Adrenal gland (tissue), 12 donors: ENCODE results near the gene HAUS1. TPM values are rescaled to one million over a fixed set of nuclear protein-coding genes. Genes with fewer than 3 reads are reported as not detected.
A peak's percentile ranks its signal among the peaks of the same experiment; 100 is the strongest.

Source experiments
- DNase-seq, 7 donors: peaks; one replicate each; pipeline ENCODE4 v3.0.0-alpha.2; 2019 to 2020
- H3K27ac ChIP-seq, 5 donors: fragments of 200-600 bp; sonication (generic) in 4 of 5; 1 replicate in 3 of 5; 2 replicates in 2 of 5; pipeline versions ENCODE4 v1.5.1 to v1.8.0; 2016 to 2020; ENCODE audit warnings: mild to moderate bottlenecking in 1 of 5
- H3K27me3 ChIP-seq: fragments of 200-600 bp; 2 replicates; pipeline ENCODE4 v1.8.0; 2021
- H3K36me3 ChIP-seq, 2 donors: fragments of 200-600 bp; replicated peaks in 1 of 2; 1 replicate in 1 of 2; 2 replicates in 1 of 2; pipeline versions ENCODE4 v1.5.1 to v1.8.0; 2018 to 2022
- H3K4me1 ChIP-seq, 2 donors: fragments of 200-600 bp; replicated peaks in 1 of 2; 1 replicate in 1 of 2; 2 replicates in 1 of 2; pipeline versions ENCODE4 v1.5.1 to v1.8.0; 2018 to 2021
- H3K4me3 ChIP-seq, 4 donors: fragments of 200-600 bp; sonication (generic) in 3 of 4; one replicate each; pipeline ENCODE4 v1.5.1; 2016 to 2018
- H3K9me3 ChIP-seq, 3 donors: fragments of 200-600 bp; sonication (generic) in 1 of 3; replicated peaks in 1 of 3; 1 replicate in 2 of 3; 2 replicates in 1 of 3; pipeline versions ENCODE4 v1.5.1 to v1.8.0; 2016 to 2021
- POLR2A ChIP-seq, 2 donors: fragments of 450-650 bp; IDR thresholded peaks; one replicate each; pipeline ENCODE4 v1.6.1; 2017; ENCODE audit warnings: antibody characterized with exemption in 2 of 2, mild to moderate bottlenecking in 2 of 2, moderate library complexity in 1 of 2
- WGBS, 4 donors: extraction: QIAGEN DNeasy Blood & Tissue Kit in 2 of 4; methylation state at CpG; one replicate each; pipeline versions ENCODE4 v1.1.5 to v1.1.7; 2013 to 2017; 5-methylcytosine and 5-hydroxymethylcytosine counted together
- intact Hi-C, 2 donors: fragments of 100-400 bp; cut with DNase I; formaldehyde crosslinking; loops; one replicate each; pipeline versions ENCODE4 v1.14.1 to v1.15.0; 2022 to 2023
- polyA plus RNA-seq, 3 donors: library from polyadenylated mRNA; stranded (reverse); fragments of 200-250 nt in 2 of 3; fragments of 350-450 nt in 1 of 3; fragmentation: Illumina TruSeq in 1 of 3; extraction: RNeasy Lipid Tissue Mini Kit (QIAGEN cat#74804) in 1 of 3; gene quantifications; one replicate each; pipeline ENCODE4 v1.2.3, GENCODE V29; 2013 to 2014
- total RNA-seq, 9 donors: library from RNA; depleted of rRNA in 4 of 9; stranded (reverse); fragments of >200 nt in 4 of 9; fragments of 120-200 nt in 1 of 9; fragmentation: NEBNext Ultra II Directional in 1 of 9; extraction: Animal tissue kit (Norgen Biotek cat#: 25700) in 1 of 9; gene quantifications; one replicate each; pipeline versions ENCODE4 v1.1.0 to v1.2.4, GENCODE V29; 2013 to 2023
- TF ChIP-seq, protein P1 (sequence below), 6 experiments: fragments of 450-650 bp in 4 of 6; fragments of 200-600 bp in 2 of 6; sonication (generic) in 1 of 6; IDR thresholded peaks; 1 replicate in 5 of 6; 2 replicates in 1 of 6; pipeline versions ENCODE4 v1.5.1 to v1.8.0; 2016 to 2021; ENCODE audit warnings: antibody characterized with exemption in 6 of 6, mild to moderate bottlenecking in 2 of 6, moderate library complexity in 1 of 6
- donor health status: healthy with polysubstance abuse.
- donor health status: Bipolar disorder and iron deficiency.
- donor health status: DM: yes; HTN: yes; CAD: no.
- donor health status: DM: no; HTN: no; CAD: no.
- donor health status: DM: no; HTN: no; CAD: no.
- donor health status: DM: yes; HTN: yes; CAD: no.

HAUS1 gene
- total and polyA plus RNA-seq, 12 donors: 12.2 to 42.9 (median 17.2) TPM

DNA sequence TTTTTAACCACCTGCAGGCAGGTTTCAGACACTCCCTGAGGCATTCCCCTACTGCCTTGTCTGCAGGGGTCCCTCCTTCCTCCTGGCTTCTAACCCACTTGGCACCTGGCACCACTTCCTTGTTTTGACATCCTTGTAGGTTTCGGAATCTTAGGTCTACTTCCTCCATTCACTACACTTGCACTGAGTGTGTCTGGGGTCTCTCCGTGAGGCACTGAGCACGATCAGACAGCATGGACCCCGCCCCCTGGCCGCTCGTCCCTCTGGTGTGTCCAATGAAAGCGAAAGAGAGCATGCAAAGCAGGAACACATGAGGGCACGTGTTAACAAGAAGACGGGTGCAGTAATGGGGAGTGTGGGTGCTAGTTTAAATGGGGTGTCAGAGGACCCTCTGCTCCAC, 63.8 kb downstream of the HAUS1 start:
- no peaks in the 10 kb centered on the region for H3K9me3 ChIP-seq
- intact Hi-C loops: no loop called here
- TF ChIP-seq, protein P1, sequence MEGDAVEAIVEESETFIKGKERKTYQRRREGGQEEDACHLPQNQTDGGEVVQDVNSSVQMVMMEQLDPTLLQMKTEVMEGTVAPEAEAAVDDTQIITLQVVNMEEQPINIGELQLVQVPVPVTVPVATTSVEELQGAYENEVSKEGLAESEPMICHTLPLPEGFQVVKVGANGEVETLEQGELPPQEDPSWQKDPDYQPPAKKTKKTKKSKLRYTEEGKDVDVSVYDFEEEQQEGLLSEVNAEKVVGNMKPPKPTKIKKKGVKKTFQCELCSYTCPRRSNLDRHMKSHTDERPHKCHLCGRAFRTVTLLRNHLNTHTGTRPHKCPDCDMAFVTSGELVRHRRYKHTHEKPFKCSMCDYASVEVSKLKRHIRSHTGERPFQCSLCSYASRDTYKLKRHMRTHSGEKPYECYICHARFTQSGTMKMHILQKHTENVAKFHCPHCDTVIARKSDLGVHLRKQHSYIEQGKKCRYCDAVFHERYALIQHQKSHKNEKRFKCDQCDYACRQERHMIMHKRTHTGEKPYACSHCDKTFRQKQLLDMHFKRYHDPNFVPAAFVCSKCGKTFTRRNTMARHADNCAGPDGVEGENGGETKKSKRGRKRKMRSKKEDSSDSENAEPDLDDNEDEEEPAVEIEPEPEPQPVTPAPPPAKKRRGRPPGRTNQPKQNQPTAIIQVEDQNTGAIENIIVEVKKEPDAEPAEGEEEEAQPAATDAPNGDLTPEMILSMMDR (IDR thresholded peaks at IDR 0.05): no peak
- TF ChIP-seq POLR2A (IDR thresholded peaks at IDR 0.05): no peak
- no peak overlapping the region for H3K27ac ChIP-seq
- DNase-seq: peak in 3 of 7 donors; percentile 9 to 52 (median 27)
- peaks cover 1 to 2% of the 10 kb centered on the region in 2 donors for H3K4me1 ChIP-seq
- no peaks in the 10 kb centered on the region for H3K27me3 ChIP-seq
- no peaks in the 10 kb centered on the region for H3K36me3 ChIP-seq
- WGBS, 4 donors: 60 to 67% (median 64%) methylated on average over 9 of the region's 9 CpGs
- no peak overlapping the region for H3K4me3 ChIP-seq

DNA sequence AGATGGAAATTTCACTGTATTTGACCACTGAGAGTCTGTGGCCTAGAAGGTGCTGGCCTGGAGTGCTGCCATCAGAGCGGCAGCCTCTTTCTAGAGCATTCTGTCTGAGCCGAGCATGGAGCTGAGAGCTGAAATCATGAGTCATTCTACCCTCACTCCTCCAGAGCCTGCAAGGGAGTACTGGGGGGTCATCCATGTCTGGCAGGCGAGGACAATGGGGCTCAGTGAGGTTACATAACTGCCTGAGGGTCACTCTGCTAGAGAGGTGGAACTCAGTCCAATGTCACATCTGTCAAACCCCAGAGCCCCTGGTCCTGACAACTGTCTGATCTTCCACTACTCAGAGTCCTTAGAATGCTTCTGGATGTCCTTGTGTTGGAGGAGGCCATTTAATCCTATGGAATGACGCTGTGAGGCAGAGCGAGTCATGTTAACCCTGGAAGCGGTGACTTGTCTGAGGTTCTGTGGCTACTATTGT, 65.3 kb downstream of the HAUS1 start:
- intact Hi-C loops: no loop called here
- peak; percentile 20 to 55 (median 39) for DNase-seq
- WGBS, 4 donors: 37 to 63% (median 57%) methylated on average over 2 to 6 of the region's 6 CpGs
- Histone ChIP-seq H3K4me3 (no peak overlapping the region), H3K27me3 (no peaks in the 10 kb centered on the region), H3K4me1 (peaks cover 4% of the 10 kb centered on the region in 2 donors), H3K27ac (no peak overlapping the region), H3K9me3 (no peaks in the 10 kb centered on the region), H3K36me3 (no peaks in the 10 kb centered on the region)
- TF ChIP-seq POLR2A (IDR thresholded peaks at IDR 0.05): no peak
- TF ChIP-seq, protein P1 (IDR thresholded peaks at IDR 0.05): no peak

DNA sequence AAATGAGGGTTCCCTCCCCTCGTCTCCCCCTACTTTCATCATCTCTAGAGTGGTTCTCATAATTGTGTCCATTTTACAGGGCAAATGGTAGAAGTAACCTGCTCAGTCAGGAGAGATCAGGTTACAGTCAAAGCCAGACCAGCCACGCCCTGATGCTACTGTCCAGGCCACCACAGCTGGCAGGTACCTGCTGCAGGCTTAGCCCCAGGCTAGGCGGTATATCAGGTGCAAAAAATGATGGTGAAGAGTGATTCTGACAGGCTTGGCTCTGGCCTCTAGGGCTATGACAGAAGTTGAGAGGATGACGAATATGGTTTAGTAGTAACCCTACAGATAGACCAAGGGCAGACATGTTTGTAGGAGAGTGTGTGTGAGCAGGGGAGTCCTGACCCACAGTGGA, 67.1 kb downstream of the HAUS1 start:
- peaks cover 10 to 18% of the 10 kb centered on the region in 2 donors for H3K4me1 ChIP-seq
- H3K4me3 ChIP-seq: no peak overlapping the region
- no peak for DNase-seq
- no peaks in the 10 kb centered on the region for H3K9me3 ChIP-seq
- 84 to 94% (median 91%) methylated on average over 4 of the region's 4 CpGs for WGBS, 4 donors
- no peak overlapping the region for H3K27ac ChIP-seq
- intact Hi-C loops: loop anchor here (5.0 to 10.0 kb wide), 2 partner anchors 103 to 486 kb away; partner anchors contain the start of gene LOXHD1 (in 1 of the 2)
- no peaks in the 10 kb centered on the region for H3K27me3 ChIP-seq
- no peaks in the 10 kb centered on the region for H3K36me3 ChIP-seq
- TF ChIP-seq, protein P1 (IDR thresholded peaks at IDR 0.05): no peak
- no peak for TF ChIP-seq POLR2A (IDR thresholded peaks at IDR 0.05)

DNA sequence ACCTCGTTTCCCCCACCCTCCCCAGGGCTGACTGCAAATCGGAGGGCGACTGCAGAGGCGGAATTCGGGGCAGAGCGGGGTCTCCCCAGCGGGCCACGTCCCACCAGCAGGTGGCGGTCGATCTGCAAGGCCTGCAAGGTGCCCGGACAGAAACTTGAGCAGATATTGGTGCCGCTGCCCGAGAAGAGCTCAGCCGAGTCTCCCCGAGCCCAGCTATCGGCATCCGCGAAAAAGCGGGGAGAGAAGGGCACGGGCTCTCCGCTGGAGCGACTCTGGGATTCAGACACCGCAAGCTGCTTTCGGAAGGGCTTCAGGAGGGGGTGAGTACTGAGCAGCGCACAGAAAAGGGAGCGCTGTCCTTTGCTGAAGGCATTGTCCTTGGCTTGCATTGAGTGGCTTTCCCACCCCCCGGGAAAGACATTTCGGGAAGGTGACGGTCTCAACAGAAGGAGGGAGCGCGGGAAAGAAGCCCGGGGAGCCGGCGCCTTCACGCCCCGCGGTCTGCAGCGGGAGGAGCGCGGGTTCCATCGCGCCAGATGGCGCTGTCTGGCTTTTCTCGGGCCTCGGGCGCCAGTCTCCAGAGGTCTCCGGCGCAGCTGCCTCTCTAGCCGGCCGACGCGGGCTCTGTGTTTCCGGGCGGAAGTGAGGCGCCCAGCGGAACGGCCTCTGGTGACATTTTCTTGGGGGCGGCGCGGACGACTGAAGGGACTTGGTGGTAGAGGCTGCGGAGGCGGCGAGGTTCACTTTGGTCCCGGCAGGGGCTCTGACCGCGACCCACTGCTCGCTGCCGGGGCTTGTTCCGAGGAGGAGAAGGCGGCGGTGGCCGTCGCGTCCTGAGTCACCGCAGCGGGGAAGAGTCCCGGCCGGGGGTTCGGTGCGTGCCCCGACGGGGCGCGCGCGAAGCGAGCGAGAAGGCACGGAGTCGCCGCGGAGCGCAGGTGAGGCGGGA, 69.5 kb downstream of the HAUS1 start:
- H3K9me3 ChIP-seq: no peaks in the 10 kb centered on the region
- no peaks in the 10 kb centered on the region for H3K27me3 ChIP-seq
- peaks cover 10 to 19% of the 10 kb centered on the region in 2 donors for H3K4me1 ChIP-seq
- DNase-seq: peak; percentile 91 to 96 (median 93)
- intact Hi-C loops: loop anchor here (5.0 to 10.0 kb wide), 2 partner anchors 101 to 484 kb away; partner anchors contain the start of gene LOXHD1 (in 1 of the 2)
- WGBS, 4 donors: 0 to 1% (median 0%) methylated on average over 21 to 95 of the region's 95 CpGs
- H3K27ac ChIP-seq: peak overlapping the region; percentile 72 to 90 (median 87)
- TF ChIP-seq POLR2A (IDR thresholded peaks at IDR 0.05): peak in 1 of 2 donors; percentile 80
- TF ChIP-seq, protein P1 (IDR thresholded peaks at IDR 0.05): peak; percentile 64 to 90 (median 82)
- H3K4me3 ChIP-seq: peak overlapping the region; percentile 79 to 100 (median 86)
- no peaks in the 10 kb centered on the region for H3K36me3 ChIP-seq
